Transverse colon (tissue), 4 donors: Measurements from ENCODE around the gene FIBCD1. TPM values are rescaled to one million over a fixed set of nuclear protein-coding genes. Genes with fewer than 3 reads are reported as not detected.

Experiments
- DNase-seq: peaks from one replicate; pipeline ENCODE4 v3.0.0-alpha.2; 2019
- H3K27ac ChIP-seq, 4 donors: fragments of 200-600 bp; sonication (generic); 2 replicates each; pipeline ENCODE4 v1.5.1; 2016 to 2018; ENCODE audit warnings: inconsistent platforms in 4 of 4
- H3K27me3 ChIP-seq: fragments of 200-600 bp; sonication (generic); 2 replicates; pipeline ENCODE4 v1.5.1; 2017; ENCODE audit warnings: inconsistent platforms
- H3K36me3 ChIP-seq, 4 donors: fragments of 200-600 bp; sonication (generic); 2 replicates each; pipeline ENCODE4 v1.5.1; 2017 to 2019; ENCODE audit warnings: inconsistent platforms in 4 of 4
- H3K4me1 ChIP-seq, 4 donors: fragments of 200-600 bp; sonication (generic); 2 replicates each; pipeline ENCODE4 v1.5.1; 2017 to 2020; ENCODE audit warnings: inconsistent platforms in 4 of 4
- H3K4me3 ChIP-seq, 4 donors: fragments of 200-600 bp; sonication (generic); 1 replicate in 1 of 4; 2 replicates in 3 of 4; pipeline versions ENCODE4 v1.5.1 to v1.6.1; 2017 to 2019; ENCODE audit warnings: inconsistent platforms in 4 of 4
- H3K9me3 ChIP-seq, 2 donors: fragments of 200-600 bp; sonication (generic); 2 replicates each; pipeline ENCODE4 v1.5.1; 2017 to 2019; ENCODE audit warnings: inconsistent platforms in 2 of 2
- EP300 ChIP-seq: sonication (generic); formaldehyde crosslinking; IDR thresholded peaks from one replicate; pipeline ENCODE4 v1.6.1; 2017; ENCODE audit warnings: antibody characterized with exemption, low read depth
- POLR2A ChIP-seq: fragments of 450-650 bp; IDR thresholded peaks from one replicate; pipeline ENCODE4 v1.6.1; 2016; ENCODE audit warnings: antibody characterized with exemption, mild to moderate bottlenecking, moderate library complexity
- POLR2AphosphoS5 ChIP-seq, 3 donors: sonication (generic); formaldehyde crosslinking; IDR thresholded peaks; one replicate each; pipeline ENCODE4 v1.6.1; 2016; ENCODE audit warnings: antibody characterized with exemption in 3 of 3
- WGBS, 2 donors: methylation state at CpG; one replicate each; pipeline ENCODE4 v1.1.5; 2018; ENCODE audit warnings: low coverage in 1 of 2; 5-methylcytosine and 5-hydroxymethylcytosine counted together
- in situ Hi-C, 4 donors: fragments of 200-750 bp; cut with MboI; loops; one replicate each; pipeline versions ENCODE4 v1.15.0 to v1.15.1; 2017; ENCODE audit warnings: low sequenced_read_pairs in 3 of 4, low pct_ligation_motif_present in 1 of 4, low pct_unique_long_range_greater_than_20kb in 1 of 4
- intact Hi-C: fragments of 100-400 bp; cut with DNase I; formaldehyde crosslinking; loops from one replicate; pipeline ENCODE4 v1.15.1; 2023; ENCODE audit warnings: low total_unique reads
- total RNA-seq, 4 donors: library from RNA; depleted of rRNA; stranded (reverse); fragments of >200 nt; gene quantifications; one replicate each; pipeline ENCODE4 v1.1.0, GENCODE V29; 2016
- TF ChIP-seq, protein P1 (sequence below), 5 experiments: fragments of 200-600 bp in 3 of 5; fragments of 450-650 bp in 2 of 5; sonication (generic) in 3 of 5; IDR thresholded peaks; 1 replicate in 2 of 5; 2 replicates in 3 of 5; pipeline ENCODE4 v1.5.1; 2016 to 2017; ENCODE audit warnings: antibody characterized with exemption in 5 of 5, inconsistent platforms in 3 of 5, mild to moderate bottlenecking in 2 of 5, moderate library complexity in 1 of 5

FIBCD1 gene
- total RNA-seq, 4 donors from 2014 or later: 1.6 to 54.7 (median 3.3) TPM; not detected in 1

DNA sequence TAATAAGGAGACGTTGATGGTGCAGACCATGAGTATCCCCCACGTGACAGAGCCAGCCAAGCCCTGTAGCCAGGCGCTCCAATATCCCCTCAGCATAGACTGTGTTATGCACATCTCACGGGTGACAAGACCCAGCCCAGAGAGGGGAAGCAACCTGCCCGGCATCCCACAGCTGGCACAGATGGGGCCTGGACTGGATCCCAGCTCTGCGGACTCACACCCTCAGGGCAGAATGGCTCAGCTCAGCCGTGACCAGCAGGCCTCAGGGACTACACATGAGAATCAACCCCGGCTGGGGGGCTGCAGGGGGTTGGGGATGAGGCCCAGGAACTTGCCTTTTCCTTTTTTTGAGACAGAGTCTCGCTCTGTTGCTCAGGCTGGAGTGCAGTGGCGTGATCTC, 11.7 kb downstream of the FIBCD1 start:
- Histone ChIP-seq H3K4me1 (peaks cover 0 to 9% (median 4%) of the 10 kb centered on the region in 4 donors), H3K27me3 (peaks cover 48% of the 10 kb centered on the region), H3K4me3 (no peak overlapping the region), H3K27ac (peak overlapping the region in 1 of 4 donors; percentile 74), H3K36me3 (no peaks in the 10 kb centered on the region), H3K9me3 (no peaks in the 10 kb centered on the region)
- DNase-seq: no peak
- intact Hi-C loops (no loop called here), in situ Hi-C loops (no loop called here)
- TF ChIP-seq POLR2A: no peak
- TF ChIP-seq, protein P1, sequence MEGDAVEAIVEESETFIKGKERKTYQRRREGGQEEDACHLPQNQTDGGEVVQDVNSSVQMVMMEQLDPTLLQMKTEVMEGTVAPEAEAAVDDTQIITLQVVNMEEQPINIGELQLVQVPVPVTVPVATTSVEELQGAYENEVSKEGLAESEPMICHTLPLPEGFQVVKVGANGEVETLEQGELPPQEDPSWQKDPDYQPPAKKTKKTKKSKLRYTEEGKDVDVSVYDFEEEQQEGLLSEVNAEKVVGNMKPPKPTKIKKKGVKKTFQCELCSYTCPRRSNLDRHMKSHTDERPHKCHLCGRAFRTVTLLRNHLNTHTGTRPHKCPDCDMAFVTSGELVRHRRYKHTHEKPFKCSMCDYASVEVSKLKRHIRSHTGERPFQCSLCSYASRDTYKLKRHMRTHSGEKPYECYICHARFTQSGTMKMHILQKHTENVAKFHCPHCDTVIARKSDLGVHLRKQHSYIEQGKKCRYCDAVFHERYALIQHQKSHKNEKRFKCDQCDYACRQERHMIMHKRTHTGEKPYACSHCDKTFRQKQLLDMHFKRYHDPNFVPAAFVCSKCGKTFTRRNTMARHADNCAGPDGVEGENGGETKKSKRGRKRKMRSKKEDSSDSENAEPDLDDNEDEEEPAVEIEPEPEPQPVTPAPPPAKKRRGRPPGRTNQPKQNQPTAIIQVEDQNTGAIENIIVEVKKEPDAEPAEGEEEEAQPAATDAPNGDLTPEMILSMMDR (IDR thresholded peaks at IDR 0.05): no peak
- TF ChIP-seq POLR2AphosphoS5 (IDR thresholded peaks at IDR 0.05): no peak
- no peak for TF ChIP-seq EP300
- WGBS, 2 donors: 90 to 100% methylated on average over 3 to 10 of the region's 10 CpGs

GRCh38 chr9:130925050-130925678, 13.9 kb downstream of the FIBCD1 start:
- Histone ChIP-seq H3K9me3 (no peaks in the 10 kb centered on the region), H3K4me3 (no peak overlapping the region), H3K27me3 (peaks cover 43% of the 10 kb centered on the region), H3K4me1 (peaks cover 0 to 9% (median 4%) of the 10 kb centered on the region in 4 donors), H3K27ac (no peak overlapping the region), H3K36me3 (no peaks in the 10 kb centered on the region)
- WGBS, 2 donors: 83% methylated on average over 18 of the region's 19 CpGs; no CpG with 5 or more reads in 1 of the 2 donors
- DNase-seq: no peak
- intact Hi-C loops (no loop called here), in situ Hi-C loops (no loop called here)
- TF ChIP-seq POLR2AphosphoS5 (IDR thresholded peaks at IDR 0.05): no peak
- TF ChIP-seq POLR2A: no peak
- TF ChIP-seq, protein P1 (IDR thresholded peaks at IDR 0.05): no peak
- no peak for TF ChIP-seq EP300

- DNase-seq: no peak
- 77% methylated on average over 7 of the region's 10 CpGs; no CpG with 5 or more reads in 1 of the 2 donors for WGBS, 2 donors
- no peak for TF ChIP-seq POLR2AphosphoS5 (IDR thresholded peaks at IDR 0.05)
- no peak for TF ChIP-seq POLR2A
- TF ChIP-seq, protein P1 (IDR thresholded peaks at IDR 0.05): no peak
Observed at GRCh38 chr9:130924448-130924788, 14.6 kb downstream of the FIBCD1 start.

GRCh38 chr9:130923611-130924447, 15.2 kb downstream of the FIBCD1 start:
- 91% methylated on average over 39 of the region's 42 CpGs; no CpG with 5 or more reads in 1 of the 2 donors for WGBS, 2 donors
- Histone ChIP-seq H3K36me3 (no peaks in the 10 kb centered on the region), H3K9me3 (no peaks in the 10 kb centered on the region), H3K4me3 (no peak overlapping the region), H3K27ac (no peak overlapping the region), H3K27me3 (peaks cover 49% of the 10 kb centered on the region), H3K4me1 (peaks cover 0 to 8% (median 4%) of the 10 kb centered on the region in 4 donors)
- TF ChIP-seq, protein P1 (IDR thresholded peaks at IDR 0.05): no peak
- TF ChIP-seq POLR2AphosphoS5 (IDR thresholded peaks at IDR 0.05) (no peak), POLR2A (no peak), EP300 (no peak)
- in situ Hi-C loops (no loop called here), intact Hi-C loops (no loop called here)
- no peak for DNase-seq

More at GRCh38 chr9:130924448-130924788, 14.6 kb downstream of the FIBCD1 start:
- no peaks in the 10 kb centered on the region for H3K36me3 ChIP-seq
- no peak overlapping the region for H3K27ac ChIP-seq
- peaks cover 43% of the 10 kb centered on the region for H3K27me3 ChIP-seq
- H3K9me3 ChIP-seq: no peaks in the 10 kb centered on the region
- peaks cover 0 to 9% (median 4%) of the 10 kb centered on the region in 4 donors for H3K4me1 ChIP-seq
- no peak overlapping the region for H3K4me3 ChIP-seq
- in situ Hi-C loops: no loop called here
- intact Hi-C loops: no loop called here
